ENCODE measurements around the gene GREB1.

The GREB1 gene

DNA sequence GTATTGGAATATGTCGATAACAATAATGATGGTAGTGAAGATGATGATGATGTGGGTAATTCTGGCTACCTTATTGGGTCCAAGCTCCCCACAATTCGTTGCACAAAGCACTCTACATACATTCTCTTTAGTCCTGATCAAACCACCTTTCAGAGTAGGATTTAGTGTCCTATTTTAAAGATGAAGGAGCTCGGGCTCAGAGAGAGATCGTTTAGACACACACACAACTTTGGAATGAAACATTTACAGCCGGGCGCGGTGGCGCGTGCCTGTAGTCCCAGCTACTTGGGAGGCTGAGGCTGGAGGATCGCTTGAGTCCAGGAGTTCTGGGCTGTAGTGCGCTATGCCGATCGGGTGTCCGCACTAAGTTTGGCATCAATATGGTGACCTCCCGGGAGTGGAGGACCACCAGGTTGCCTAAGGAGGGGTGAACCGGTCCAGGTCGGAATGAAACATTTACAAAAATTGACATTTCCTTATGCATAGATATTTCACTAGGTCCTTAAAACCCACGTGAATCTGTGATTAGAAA is 50.7 kb downstream of the GREB1 start:
- Histone ChIP-seq H3K4me3 (ENCODE audit: low read depth in 1 of 2, low read length in 2 of 2) (no peak overlapping the region), H3K36me3 (ENCODE audit: control insufficient read depth in 1 of 2, insufficient read depth in 2 of 2, low read length in 2 of 2) (no peaks in the 10 kb centered on the region), H3K9me3 (ENCODE audit: control insufficient read depth in 1 of 2, low read length in 2 of 2) (no peaks in the 10 kb centered on the region), H3K27ac (ENCODE audit: low read length) (no peak overlapping the region), H3K4me1 (ENCODE audit: control insufficient read depth in 1 of 2, insufficient read depth in 2 of 2, low read length in 2 of 2) (no peaks in the 10 kb centered on the region), H3K27me3 (ENCODE audit: low read depth, low read length) (no peaks in the 10 kb centered on the region)

DNA sequence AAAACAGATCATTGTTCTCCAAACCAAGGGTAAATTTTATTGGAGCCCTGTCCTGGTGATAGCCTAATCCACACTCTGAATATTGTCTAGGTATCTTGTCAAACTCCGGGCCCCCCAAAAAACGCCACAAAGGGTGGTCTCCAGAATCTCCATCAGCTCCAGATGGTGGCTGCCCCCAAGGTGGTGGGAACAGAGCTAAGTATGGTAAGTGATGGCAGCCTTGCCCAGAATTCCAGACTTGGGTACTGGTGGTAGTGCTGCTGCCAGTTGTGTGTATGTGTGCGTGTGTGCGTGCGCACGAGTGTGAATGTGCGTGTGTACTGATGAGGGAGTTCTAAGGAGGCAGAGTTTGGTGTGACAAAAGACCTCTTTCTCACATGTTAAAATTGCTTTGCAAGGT is 51.2 kb downstream of the GREB1 start:
- H3K27me3 ChIP-seq (ENCODE audit: low read depth, low read length): no peaks in the 10 kb centered on the region
- H3K4me3 ChIP-seq (ENCODE audit: low read depth in 1 of 2, low read length in 2 of 2): no peak overlapping the region
- H3K9me3 ChIP-seq (ENCODE audit: control insufficient read depth in 1 of 2, low read length in 2 of 2): no peaks in the 10 kb centered on the region
- H3K4me1 ChIP-seq (ENCODE audit: control insufficient read depth in 1 of 2, insufficient read depth in 2 of 2, low read length in 2 of 2): no peaks in the 10 kb centered on the region
- no peak overlapping the region for H3K27ac ChIP-seq (ENCODE audit: low read length)
- no peaks in the 10 kb centered on the region for H3K36me3 ChIP-seq (ENCODE audit: control insufficient read depth in 1 of 2, insufficient read depth in 2 of 2, low read length in 2 of 2)

GRCh38 chr2:11588228-11589110 is 54.6 kb downstream of the GREB1 start:
- H3K4me3 ChIP-seq (ENCODE audit: low read depth in 1 of 2, low read length in 2 of 2): no peak overlapping the region
- H3K27ac ChIP-seq (ENCODE audit: low read length): no peak overlapping the region
- H3K9me3 ChIP-seq (ENCODE audit: control insufficient read depth in 1 of 2, low read length in 2 of 2): no peaks in the 10 kb centered on the region
- no peaks in the 10 kb centered on the region for H3K36me3 ChIP-seq (ENCODE audit: control insufficient read depth in 1 of 2, insufficient read depth in 2 of 2, low read length in 2 of 2)
- no peaks in the 10 kb centered on the region for H3K27me3 ChIP-seq (ENCODE audit: low read depth, low read length)
- H3K4me1 ChIP-seq (ENCODE audit: control insufficient read depth in 1 of 2, insufficient read depth in 2 of 2, low read length in 2 of 2): no peaks in the 10 kb centered on the region

DNA sequence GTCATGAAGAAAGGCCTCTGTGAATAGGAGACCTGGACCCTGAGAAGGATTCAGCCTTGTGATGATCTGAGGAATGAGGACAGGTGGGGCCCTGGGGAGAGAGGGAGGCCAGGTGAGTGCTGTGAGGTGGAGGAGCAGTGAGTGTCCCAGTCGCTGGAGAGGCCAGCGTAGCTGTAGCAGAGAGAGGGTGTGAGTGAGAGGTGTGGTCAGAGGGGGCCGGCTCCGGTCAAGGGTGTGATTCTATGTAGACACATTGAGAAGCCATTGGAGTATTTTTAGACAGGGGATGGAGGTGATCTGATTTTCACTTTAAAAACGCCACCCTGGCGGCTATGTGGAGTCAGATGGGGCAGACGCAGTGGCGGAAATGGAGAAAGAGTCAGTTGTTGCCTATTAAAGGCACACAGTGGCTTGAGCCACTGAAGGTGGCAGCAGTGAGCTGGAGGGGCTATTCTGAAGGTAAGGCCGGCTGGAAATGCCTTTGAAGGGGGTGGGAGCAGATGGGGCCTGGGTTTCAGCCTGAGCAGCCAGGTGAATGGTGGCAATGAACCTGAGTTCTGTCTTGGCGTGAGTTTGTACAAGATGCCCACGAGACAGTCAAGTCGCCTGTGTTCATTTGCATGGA is 55.6 kb downstream of the GREB1 start:
- no peaks in the 10 kb centered on the region for H3K4me1 ChIP-seq (ENCODE audit: control insufficient read depth in 1 of 2, insufficient read depth in 2 of 2, low read length in 2 of 2)
- H3K9me3 ChIP-seq (ENCODE audit: control insufficient read depth in 1 of 2, low read length in 2 of 2): no peaks in the 10 kb centered on the region
- H3K27me3 ChIP-seq (ENCODE audit: low read depth, low read length): no peaks in the 10 kb centered on the region
- H3K36me3 ChIP-seq (ENCODE audit: control insufficient read depth in 1 of 2, insufficient read depth in 2 of 2, low read length in 2 of 2): no peaks in the 10 kb centered on the region
- H3K27ac ChIP-seq (ENCODE audit: low read length): no peak overlapping the region
- H3K4me3 ChIP-seq (ENCODE audit: low read depth in 1 of 2, low read length in 2 of 2): no peak overlapping the region

GRCh38 chr2:11590193-11590592 is 56.3 kb downstream of the GREB1 start:
- H3K27me3 ChIP-seq (ENCODE audit: low read depth, low read length): no peaks in the 10 kb centered on the region

DNA sequence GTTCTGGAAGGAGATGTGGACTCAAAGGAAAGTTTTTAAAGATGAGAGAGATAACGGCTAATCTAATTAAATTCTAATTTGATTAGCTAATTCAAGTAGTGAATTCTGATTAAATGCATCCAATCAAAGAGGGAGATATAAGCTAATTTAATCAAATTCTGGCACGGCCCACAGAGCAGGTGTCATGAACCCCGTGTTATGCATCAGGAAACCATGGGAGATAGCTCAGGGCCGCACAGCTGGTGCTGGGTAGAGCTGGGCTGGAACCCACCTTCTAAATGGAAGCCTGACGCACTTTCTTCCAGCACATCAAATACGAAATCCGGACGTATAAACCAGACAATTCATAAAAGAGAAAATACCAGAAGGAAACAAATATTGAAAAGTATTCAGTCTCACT is 57.2 kb downstream of the GREB1 start:
- Histone ChIP-seq H3K4me1 (ENCODE audit: control insufficient read depth in 1 of 2, insufficient read depth in 2 of 2, low read length in 2 of 2) (no peaks in the 10 kb centered on the region), H3K27ac (ENCODE audit: low read length) (no peak overlapping the region), H3K4me3 (ENCODE audit: low read depth in 1 of 2, low read length in 2 of 2) (no peak overlapping the region), H3K36me3 (ENCODE audit: control insufficient read depth in 1 of 2, insufficient read depth in 2 of 2, low read length in 2 of 2) (no peaks in the 10 kb centered on the region), H3K9me3 (ENCODE audit: control insufficient read depth in 1 of 2, low read length in 2 of 2) (no peaks in the 10 kb centered on the region), H3K27me3 (ENCODE audit: low read depth, low read length) (no peaks in the 10 kb centered on the region)

More at GRCh38 chr2:11590193-11590592, 56.3 kb downstream of the GREB1 start:
- Histone ChIP-seq H3K4me1 (ENCODE audit: control insufficient read depth in 1 of 2, insufficient read depth in 2 of 2, low read length in 2 of 2) (no peaks in the 10 kb centered on the region), H3K27ac (ENCODE audit: low read length) (no peak overlapping the region), H3K9me3 (ENCODE audit: control insufficient read depth in 1 of 2, low read length in 2 of 2) (no peaks in the 10 kb centered on the region), H3K4me3 (ENCODE audit: low read depth in 1 of 2, low read length in 2 of 2) (no peak overlapping the region), H3K36me3 (ENCODE audit: control insufficient read depth in 1 of 2, insufficient read depth in 2 of 2, low read length in 2 of 2) (no peaks in the 10 kb centered on the region)

DNA sequence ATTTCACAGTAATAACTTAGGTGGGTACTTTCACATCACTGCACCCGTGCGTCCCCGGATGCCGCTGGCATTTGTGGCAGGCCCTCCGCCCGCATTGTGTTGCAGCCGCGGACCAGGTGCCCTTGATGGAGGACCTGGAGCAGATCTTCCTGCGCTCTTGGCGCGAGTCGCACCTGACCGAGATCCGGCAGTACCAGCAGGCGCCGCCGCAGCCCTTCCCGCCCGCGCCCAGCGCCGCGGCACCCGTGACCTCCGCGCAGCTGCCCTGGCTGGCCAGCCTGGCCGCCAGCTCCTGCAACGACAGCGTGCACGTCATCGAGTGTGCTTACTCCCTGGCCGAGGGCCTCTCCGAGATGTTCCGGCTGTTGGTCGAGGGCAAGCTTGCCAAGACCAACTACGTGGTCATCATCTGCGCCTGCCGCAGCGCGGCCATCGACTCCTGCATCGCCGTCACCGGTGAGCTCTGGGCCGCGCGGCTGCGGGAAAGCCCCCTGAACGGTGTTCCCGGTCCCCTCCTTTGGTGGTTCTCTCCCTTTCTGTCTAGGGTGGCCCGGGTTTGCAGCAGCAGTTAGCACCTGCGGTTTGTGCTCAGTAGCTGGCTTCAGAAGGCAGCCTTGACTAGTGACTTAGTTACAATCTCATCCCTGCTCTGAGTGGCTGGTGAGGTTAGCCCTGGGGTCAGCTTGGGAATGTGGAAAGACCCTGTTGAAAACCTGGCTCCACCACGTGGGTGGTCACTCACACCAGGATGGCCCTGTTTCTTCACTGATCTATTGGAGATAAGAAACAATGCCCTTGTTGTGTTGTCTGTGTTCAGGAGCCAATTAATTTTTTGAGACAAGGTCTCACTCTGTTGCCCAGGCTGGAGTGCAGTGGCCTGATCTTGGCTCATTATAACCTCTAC is 59.1 kb downstream of the GREB1 start:
- Histone ChIP-seq H3K4me1 (ENCODE audit: control insufficient read depth in 1 of 2, insufficient read depth in 2 of 2, low read length in 2 of 2) (no peaks in the 10 kb centered on the region), H3K27me3 (ENCODE audit: low read depth, low read length) (no peaks in the 10 kb centered on the region), H3K9me3 (ENCODE audit: control insufficient read depth in 1 of 2, low read length in 2 of 2) (no peaks in the 10 kb centered on the region), H3K36me3 (ENCODE audit: control insufficient read depth in 1 of 2, insufficient read depth in 2 of 2, low read length in 2 of 2) (no peaks in the 10 kb centered on the region), H3K4me3 (ENCODE audit: low read depth in 1 of 2, low read length in 2 of 2) (no peak overlapping the region), H3K27ac (ENCODE audit: low read length) (no peak overlapping the region)

- no peak overlapping the region for H3K4me3 ChIP-seq (ENCODE audit: low read depth in 1 of 2, low read length in 2 of 2)
- no peaks in the 10 kb centered on the region for H3K27me3 ChIP-seq (ENCODE audit: low read depth, low read length)
- no peak overlapping the region for H3K27ac ChIP-seq (ENCODE audit: low read length)
- no peaks in the 10 kb centered on the region for H3K36me3 ChIP-seq (ENCODE audit: control insufficient read depth in 1 of 2, insufficient read depth in 2 of 2, low read length in 2 of 2)
- no peaks in the 10 kb centered on the region for H3K9me3 ChIP-seq (ENCODE audit: control insufficient read depth in 1 of 2, low read length in 2 of 2)
- no peaks in the 10 kb centered on the region for H3K4me1 ChIP-seq (ENCODE audit: control insufficient read depth in 1 of 2, insufficient read depth in 2 of 2, low read length in 2 of 2)
Measured at GRCh38 chr2:11596801-11597200, 63.0 kb downstream of the GREB1 start.

GRCh38 chr2:11597538-11598225 is 63.8 kb downstream of the GREB1 start:
- Histone ChIP-seq H3K27ac (ENCODE audit: low read length) (no peak overlapping the region), H3K4me3 (ENCODE audit: low read depth in 1 of 2, low read length in 2 of 2) (no peak overlapping the region), H3K36me3 (ENCODE audit: control insufficient read depth in 1 of 2, insufficient read depth in 2 of 2, low read length in 2 of 2) (no peaks in the 10 kb centered on the region), H3K9me3 (ENCODE audit: control insufficient read depth in 1 of 2, low read length in 2 of 2) (no peaks in the 10 kb centered on the region), H3K4me1 (ENCODE audit: control insufficient read depth in 1 of 2, insufficient read depth in 2 of 2, low read length in 2 of 2) (no peaks in the 10 kb centered on the region), H3K27me3 (ENCODE audit: low read depth, low read length) (no peaks in the 10 kb centered on the region)

- Histone ChIP-seq H3K27ac (ENCODE audit: low read length) (no peak overlapping the region), H3K9me3 (ENCODE audit: control insufficient read depth in 1 of 2, low read length in 2 of 2) (no peaks in the 10 kb centered on the region), H3K4me1 (ENCODE audit: control insufficient read depth in 1 of 2, insufficient read depth in 2 of 2, low read length in 2 of 2) (no peaks in the 10 kb centered on the region), H3K36me3 (ENCODE audit: control insufficient read depth in 1 of 2, insufficient read depth in 2 of 2, low read length in 2 of 2) (no peaks in the 10 kb centered on the region), H3K27me3 (ENCODE audit: low read depth, low read length) (no peaks in the 10 kb centered on the region), H3K4me3 (ENCODE audit: low read depth in 1 of 2, low read length in 2 of 2) (no peak overlapping the region)
Measured at GRCh38 chr2:11598228-11598731, 64.4 kb downstream of the GREB1 start.
